ENCODE results near the gene AP3S1. TPM values are rescaled to one million over a fixed set of nuclear protein-coding genes. Genes with fewer than 3 reads are reported as not detected.

AP3S1 gene
- total RNA-seq, 1 experiment from 2014 or later: 94.6 TPM

DNA sequence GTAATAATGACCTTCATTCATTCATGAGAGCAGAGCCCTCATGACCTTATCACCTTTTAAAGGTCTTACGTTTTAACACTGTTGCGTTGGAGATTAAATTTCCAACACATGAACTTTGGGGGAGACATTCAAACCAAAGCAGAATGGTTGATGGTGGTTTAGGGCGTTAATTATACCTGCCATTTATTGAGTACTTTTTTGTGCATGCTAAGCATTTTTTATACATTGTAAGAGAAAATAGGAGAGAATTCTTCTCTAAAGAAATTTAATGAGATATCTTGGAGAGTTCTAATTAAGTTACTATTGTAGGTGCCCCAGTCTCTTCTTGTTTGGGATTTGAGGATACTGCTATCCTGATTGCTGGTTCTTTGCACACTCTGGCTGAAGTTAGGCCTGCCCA lies 12.4 kb downstream of the AP3S1 start:
- Mint-ChIP-seq H3K4me3 (ENCODE audit: unreplicated experiment) (no peak overlapping the region), H3K4me1 (ENCODE audit: insufficient read depth, unreplicated experiment) (peaks cover 35% of the 10 kb centered on the region), H3K27me3 (ENCODE audit: insufficient read depth, unreplicated experiment) (no peaks in the 10 kb centered on the region), H3K27ac (ENCODE audit: low read depth, unreplicated experiment) (no peak overlapping the region), H3K9me3 (ENCODE audit: unreplicated experiment) (peaks cover 18% of the 10 kb centered on the region), H3K36me3 (ENCODE audit: insufficient read depth, unreplicated experiment) (no peaks in the 10 kb centered on the region)
- intact Hi-C loops (cut with micrococcal nuclease): no loop called here
- no TSS peak for BruUV-seq (replicated peaks)
- ChIA-PET CTCF (no interaction called here), POLR2A (interaction anchor here (1.3 kb wide), 1 partner anchor 11 kb away, joined by 5 read pairs; no protein-coding TSS in a partner anchor)
- no peak for DNase-seq (ENCODE audit: unreplicated experiment)
- TF ChIP-seq, protein P1, sequence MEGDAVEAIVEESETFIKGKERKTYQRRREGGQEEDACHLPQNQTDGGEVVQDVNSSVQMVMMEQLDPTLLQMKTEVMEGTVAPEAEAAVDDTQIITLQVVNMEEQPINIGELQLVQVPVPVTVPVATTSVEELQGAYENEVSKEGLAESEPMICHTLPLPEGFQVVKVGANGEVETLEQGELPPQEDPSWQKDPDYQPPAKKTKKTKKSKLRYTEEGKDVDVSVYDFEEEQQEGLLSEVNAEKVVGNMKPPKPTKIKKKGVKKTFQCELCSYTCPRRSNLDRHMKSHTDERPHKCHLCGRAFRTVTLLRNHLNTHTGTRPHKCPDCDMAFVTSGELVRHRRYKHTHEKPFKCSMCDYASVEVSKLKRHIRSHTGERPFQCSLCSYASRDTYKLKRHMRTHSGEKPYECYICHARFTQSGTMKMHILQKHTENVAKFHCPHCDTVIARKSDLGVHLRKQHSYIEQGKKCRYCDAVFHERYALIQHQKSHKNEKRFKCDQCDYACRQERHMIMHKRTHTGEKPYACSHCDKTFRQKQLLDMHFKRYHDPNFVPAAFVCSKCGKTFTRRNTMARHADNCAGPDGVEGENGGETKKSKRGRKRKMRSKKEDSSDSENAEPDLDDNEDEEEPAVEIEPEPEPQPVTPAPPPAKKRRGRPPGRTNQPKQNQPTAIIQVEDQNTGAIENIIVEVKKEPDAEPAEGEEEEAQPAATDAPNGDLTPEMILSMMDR (IDR thresholded peaks at IDR 0.05; ENCODE audit: unreplicated experiment): no peak

DNA sequence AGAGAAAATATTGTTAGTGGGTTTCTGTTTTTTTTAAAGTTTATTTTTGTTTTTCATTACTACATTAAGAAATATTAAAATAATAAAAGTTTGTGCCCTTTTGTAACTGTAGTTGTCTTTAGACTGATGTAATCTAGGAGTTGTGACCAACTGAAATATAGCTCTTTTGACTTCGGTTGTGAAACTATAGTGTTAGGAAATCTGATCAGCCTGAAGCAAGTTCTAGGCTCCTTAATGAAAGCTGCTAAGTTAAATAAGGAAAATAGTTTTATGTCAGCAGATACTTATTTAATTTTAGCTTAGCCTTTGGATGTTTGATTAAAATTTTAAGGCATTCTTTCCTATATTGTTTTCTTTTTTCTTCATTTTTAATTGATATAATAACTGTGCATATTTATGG lies 14.2 kb downstream of the AP3S1 start:
- CTCF ChIA-PET: interaction anchor here (0.6 to 1.3 kb wide), 6 partner anchors 11 to 597 kb away, joined by 3 to 4 read pairs (median 3); no protein-coding TSS in a partner anchor
- Mint-ChIP-seq H3K9me3 (ENCODE audit: unreplicated experiment) (peaks cover 18% of the 10 kb centered on the region), H3K27ac (ENCODE audit: low read depth, unreplicated experiment) (no peak overlapping the region), H3K4me1 (ENCODE audit: insufficient read depth, unreplicated experiment) (peaks cover 34% of the 10 kb centered on the region), H3K4me3 (ENCODE audit: unreplicated experiment) (no peak overlapping the region), H3K27me3 (ENCODE audit: insufficient read depth, unreplicated experiment) (no peaks in the 10 kb centered on the region), H3K36me3 (ENCODE audit: insufficient read depth, unreplicated experiment) (no peaks in the 10 kb centered on the region)
- no TSS peak for BruUV-seq (replicated peaks)
- DNase-seq (ENCODE audit: unreplicated experiment): peak; percentile 75
- POLR2A ChIA-PET: interaction anchor here (0.6 to 3.1 kb wide), 5 partner anchors 8 to 1836 kb away, joined by 3 to 23 read pairs (median 5); no protein-coding TSS in a partner anchor
- intact Hi-C loops (cut with micrococcal nuclease): no loop called here
- TF ChIP-seq, protein P1 (IDR thresholded peaks at IDR 0.05; ENCODE audit: unreplicated experiment): no peak

DNA sequence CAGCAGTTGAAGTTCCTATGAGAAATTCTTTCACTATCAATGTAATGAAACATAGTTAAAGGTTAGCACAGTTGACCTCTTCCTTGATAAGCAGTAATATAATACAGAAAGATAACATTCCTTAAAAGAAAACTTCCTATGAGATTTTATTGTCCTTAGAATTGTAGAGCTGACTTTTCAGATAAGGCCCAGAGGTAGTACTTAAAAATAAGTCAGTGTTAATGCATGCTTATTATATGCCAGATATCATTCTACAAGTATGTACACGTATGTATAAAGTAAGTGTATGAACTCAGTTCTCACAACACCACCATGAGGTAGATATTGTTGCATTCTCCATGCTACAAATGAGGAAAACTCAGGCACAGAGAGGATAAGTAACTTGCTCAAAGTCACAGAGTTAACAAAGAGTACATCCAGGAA lies 15.3 kb downstream of the AP3S1 start:
- Mint-ChIP-seq H3K4me3 (ENCODE audit: unreplicated experiment) (no peak overlapping the region), H3K36me3 (ENCODE audit: insufficient read depth, unreplicated experiment) (no peaks in the 10 kb centered on the region), H3K27ac (ENCODE audit: low read depth, unreplicated experiment) (peak overlapping the region; percentile 89), H3K9me3 (ENCODE audit: unreplicated experiment) (peaks cover 18% of the 10 kb centered on the region), H3K4me1 (ENCODE audit: insufficient read depth, unreplicated experiment) (peaks cover 38% of the 10 kb centered on the region), H3K27me3 (ENCODE audit: insufficient read depth, unreplicated experiment) (no peaks in the 10 kb centered on the region)
- CTCF ChIA-PET: no interaction called here
- BruUV-seq (replicated peaks): no TSS peak
- no peak for DNase-seq (ENCODE audit: unreplicated experiment)
- POLR2A ChIA-PET: interaction anchor here (0.9 to 3.1 kb wide), 4 partner anchors 10 to 17 kb away, joined by 5 to 23 read pairs (median 8); partner anchors contain the start of gene ATG12
- TF ChIP-seq, protein P1 (IDR thresholded peaks at IDR 0.05; ENCODE audit: unreplicated experiment): no peak
- intact Hi-C loops (cut with micrococcal nuclease): no loop called here

DNA sequence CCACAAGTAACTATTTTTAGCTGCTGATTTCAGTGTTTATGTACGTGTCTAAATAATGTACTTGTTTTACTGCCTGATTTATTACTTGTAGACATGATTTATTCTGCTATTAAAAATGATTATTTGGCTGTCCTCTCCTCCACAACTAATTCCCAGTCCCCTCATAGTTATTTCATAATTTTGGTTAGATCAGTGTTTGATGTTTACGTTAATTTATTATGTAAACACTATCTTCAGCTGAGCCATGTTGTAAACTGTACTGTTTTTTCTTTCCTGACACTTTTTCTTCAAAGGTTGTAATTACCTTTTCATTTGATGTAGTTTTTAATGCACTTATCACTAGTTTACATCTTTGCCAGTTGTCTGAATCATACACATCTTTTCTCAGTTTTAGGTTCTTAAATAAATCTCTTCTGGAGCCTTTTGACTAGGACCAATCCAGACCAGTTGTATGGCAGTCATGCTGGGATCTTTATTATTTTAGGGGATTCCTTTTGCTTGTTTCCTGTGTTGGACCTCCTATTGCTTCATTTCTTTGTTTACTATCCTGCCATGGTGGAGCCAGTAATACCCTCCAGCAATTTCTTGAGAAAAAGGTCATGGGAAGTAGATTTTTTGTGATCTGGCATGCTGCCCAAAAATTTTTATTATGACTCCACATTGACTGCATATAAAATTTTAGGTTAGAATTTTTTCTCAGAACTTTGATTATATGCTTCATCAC lies 16.1 kb downstream of the AP3S1 start:
- no peaks in the 10 kb centered on the region for H3K36me3 Mint-ChIP-seq (ENCODE audit: insufficient read depth, unreplicated experiment)
- peaks cover 18% of the 10 kb centered on the region for H3K9me3 Mint-ChIP-seq (ENCODE audit: unreplicated experiment)
- peak overlapping the region; percentile 89 for H3K27ac Mint-ChIP-seq (ENCODE audit: low read depth, unreplicated experiment)
- ChIA-PET POLR2A (interaction anchor here (0.9 to 3.1 kb wide), 4 partner anchors 10 to 17 kb away, joined by 5 to 23 read pairs (median 8); partner anchors contain the start of gene ATG12), CTCF (interaction anchor here (1.6 kb wide), 1 partner anchor 30 kb away, joined by 5 read pairs; no protein-coding TSS in a partner anchor)
- peak; percentile 93 for DNase-seq (ENCODE audit: unreplicated experiment)
- no TSS peak for BruUV-seq (replicated peaks)
- no peaks in the 10 kb centered on the region for H3K27me3 Mint-ChIP-seq (ENCODE audit: insufficient read depth, unreplicated experiment)
- intact Hi-C loops (cut with micrococcal nuclease): no loop called here
- H3K4me3 Mint-ChIP-seq (ENCODE audit: unreplicated experiment): no peak overlapping the region
- TF ChIP-seq, protein P1 (IDR thresholded peaks at IDR 0.05; ENCODE audit: unreplicated experiment): no peak
- H3K4me1 Mint-ChIP-seq (ENCODE audit: insufficient read depth, unreplicated experiment): peaks cover 38% of the 10 kb centered on the region

Data from MCF 10A (cell line).